BLaER1 (cell line): ENCODE data around the gene FAM161A.
A peak's percentile ranks its signal among the peaks of the same experiment; 100 is the strongest.
"Not testable (repeated sequence)": the region's sequence is repeated elsewhere in the genome, so short reads cannot be mapped to it uniquely, and the experiment has no call there.

Experiments used
- H3K27ac ChIP-seq: shearing (Covaris generic); formaldehyde crosslinking; 2 replicates; pipeline ENCODE4 v1.8.1; 2022
- H3K27me3 ChIP-seq: shearing (Covaris generic); formaldehyde crosslinking; 2 replicates; pipeline ENCODE4 v1.8.1; 2022
- H3K36me3 ChIP-seq: shearing (Covaris generic); formaldehyde crosslinking; 2 replicates; pipeline ENCODE4 v1.8.1; 2022
- H3K4me1 ChIP-seq: shearing (Covaris generic); formaldehyde crosslinking; 2 replicates; pipeline ENCODE4 v1.8.1; 2022
- H3K4me2 ChIP-seq: shearing (Covaris generic); formaldehyde crosslinking; 2 replicates; pipeline ENCODE4 v1.8.1; 2022
- H3K4me3 ChIP-seq: shearing (Covaris generic); formaldehyde crosslinking; 2 replicates; pipeline ENCODE4 v1.8.1; 2022
- H3K9ac ChIP-seq: shearing (Covaris generic); formaldehyde crosslinking; 2 replicates; pipeline ENCODE4 v1.8.1; 2022
- H3K9me3 ChIP-seq: shearing (Covaris generic); formaldehyde crosslinking; 2 replicates; pipeline ENCODE4 v1.8.1; 2022
- H4K20me1 ChIP-seq: shearing (Covaris generic); formaldehyde crosslinking; 2 replicates; pipeline ENCODE4 v1.8.1; 2022
- Cebpa-rat ChIP-seq: shearing (Covaris generic); IDR thresholded peaks from 2 replicates; pipeline ENCODE4 v1.8.1; 2022

The FAM161A gene

GRCh38 chr2:61807036-61807757 lies 46.7 kb downstream of the FAM161A start:
- Histone ChIP-seq H3K27me3 (no peaks in the 10 kb centered on the region), H3K9me3 (no peaks in the 10 kb centered on the region), H3K4me1 (no peaks in the 10 kb centered on the region; the same call in 1 of the 2 replicates), H3K27ac (no peak overlapping the region), H3K36me3 (no peaks in the 10 kb centered on the region), H3K4me2 (no peak overlapping the region), H3K9ac (no peak overlapping the region), H3K4me3 (no peak overlapping the region), H4K20me1 (no peaks in the 10 kb centered on the region)
- no peak for TF ChIP-seq Cebpa-rat

GRCh38 chr2:61802548-61802947 lies 51.3 kb downstream of the FAM161A start:
- H3K4me2 ChIP-seq = no peak overlapping the region
- no peaks in the 10 kb centered on the region for H3K9me3 ChIP-seq
- no peaks in the 10 kb centered on the region for H4K20me1 ChIP-seq
- no peak overlapping the region for H3K4me3 ChIP-seq
- H3K36me3 ChIP-seq = no peaks in the 10 kb centered on the region
- TF ChIP-seq Cebpa-rat = no peak
- no peak overlapping the region for H3K27ac ChIP-seq
- no peak overlapping the region for H3K9ac ChIP-seq
- H3K27me3 ChIP-seq = no peaks in the 10 kb centered on the region
- no peaks in the 10 kb centered on the region for H3K4me1 ChIP-seq

- H4K20me1 ChIP-seq = no peaks in the 10 kb centered on the region
- no peaks in the 10 kb centered on the region for H3K4me1 ChIP-seq
- H3K9ac ChIP-seq = no peak overlapping the region
- H3K27ac ChIP-seq = no peak overlapping the region
- no peaks in the 10 kb centered on the region for H3K9me3 ChIP-seq
- H3K36me3 ChIP-seq = no peaks in the 10 kb centered on the region
- no peaks in the 10 kb centered on the region for H3K27me3 ChIP-seq
- TF ChIP-seq Cebpa-rat = no peak
- no peak overlapping the region for H3K4me3 ChIP-seq
- H3K4me2 ChIP-seq = no peak overlapping the region
Measured at GRCh38 chr2:61799099-61799498, 54.8 kb downstream of the FAM161A start.

GRCh38 chr2:61797446-61797845 lies 56.4 kb downstream of the FAM161A start:
- H3K27me3 ChIP-seq, H3K9ac ChIP-seq, H3K27ac ChIP-seq, H3K4me2 ChIP-seq, H3K4me3 ChIP-seq, H4K20me1 ChIP-seq, H3K36me3 ChIP-seq, H3K9me3 ChIP-seq, H3K4me1 ChIP-seq: not testable (repeated sequence)

GRCh38 chr2:61795408-61795807 lies 58.5 kb downstream of the FAM161A start:
- Histone ChIP-seq H3K27ac (no peak overlapping the region), H3K4me2 (no peak overlapping the region), H3K36me3 (no peaks in the 10 kb centered on the region), H3K4me3 (no peak overlapping the region), H3K9me3 (no peaks in the 10 kb centered on the region), H4K20me1 (no peaks in the 10 kb centered on the region), H3K4me1 (no peaks in the 10 kb centered on the region), H3K9ac (no peak overlapping the region), H3K27me3 (no peaks in the 10 kb centered on the region)
- no peak for TF ChIP-seq Cebpa-rat

GRCh38 chr2:61793389-61793836 lies 60.4 kb downstream of the FAM161A start:
- TF ChIP-seq Cebpa-rat = no peak
- Histone ChIP-seq H3K4me2 (peak overlapping the region; percentile 66), H3K27me3 (no peaks in the 10 kb centered on the region), H3K9ac (no peak overlapping the region), H3K4me1 (no peaks in the 10 kb centered on the region), H3K27ac (no peak overlapping the region), H3K36me3 (no peaks in the 10 kb centered on the region), H3K9me3 (no peaks in the 10 kb centered on the region), H3K4me3 (no peak overlapping the region), H4K20me1 (no peaks in the 10 kb centered on the region)

GRCh38 chr2:61792355-61792890 lies 61.4 kb downstream of the FAM161A start:
- H3K4me1 ChIP-seq = no peaks in the 10 kb centered on the region
- H4K20me1 ChIP-seq = no peaks in the 10 kb centered on the region
- H3K27me3 ChIP-seq = no peaks in the 10 kb centered on the region
- H3K9ac ChIP-seq = no peak overlapping the region
- H3K27ac ChIP-seq = no peak overlapping the region
- no peaks in the 10 kb centered on the region for H3K36me3 ChIP-seq
- H3K4me3 ChIP-seq = no peak overlapping the region
- H3K4me2 ChIP-seq = no peak overlapping the region
- H3K9me3 ChIP-seq = no peaks in the 10 kb centered on the region
- TF ChIP-seq Cebpa-rat = no peak

GRCh38 chr2:61789807-61790602 lies 63.9 kb downstream of the FAM161A start:
- H3K36me3 ChIP-seq = no peaks in the 10 kb centered on the region
- no peaks in the 10 kb centered on the region for H3K27me3 ChIP-seq
- no peaks in the 10 kb centered on the region for H4K20me1 ChIP-seq
- H3K27ac ChIP-seq = no peak overlapping the region
- no peaks in the 10 kb centered on the region for H3K9me3 ChIP-seq
- H3K9ac ChIP-seq = no peak overlapping the region
- no peaks in the 10 kb centered on the region for H3K4me1 ChIP-seq
- no peak overlapping the region for H3K4me3 ChIP-seq
- no peak for TF ChIP-seq Cebpa-rat
- no peak overlapping the region for H3K4me2 ChIP-seq

- H3K9me3 ChIP-seq = no peaks in the 10 kb centered on the region
- H3K4me2 ChIP-seq = no peak overlapping the region
- TF ChIP-seq Cebpa-rat = no peak
- H4K20me1 ChIP-seq = no peaks in the 10 kb centered on the region
- H3K36me3 ChIP-seq = no peaks in the 10 kb centered on the region
- no peak overlapping the region for H3K9ac ChIP-seq
- H3K27me3 ChIP-seq = no peaks in the 10 kb centered on the region
- no peak overlapping the region for H3K4me3 ChIP-seq
- H3K4me1 ChIP-seq = no peaks in the 10 kb centered on the region
- H3K27ac ChIP-seq = no peak overlapping the region
Measured at GRCh38 chr2:61787941-61788563, 65.8 kb downstream of the FAM161A start.

- Histone ChIP-seq H4K20me1 (no peaks in the 10 kb centered on the region), H3K27me3 (no peaks in the 10 kb centered on the region), H3K4me1 (no peaks in the 10 kb centered on the region), H3K4me3 (no peak overlapping the region), H3K27ac (no peak overlapping the region), H3K36me3 (no peaks in the 10 kb centered on the region), H3K9ac (no peak overlapping the region), H3K4me2 (no peak overlapping the region), H3K9me3 (no peaks in the 10 kb centered on the region)
- no peak for TF ChIP-seq Cebpa-rat
Measured at GRCh38 chr2:61786876-61787275, 67.0 kb downstream of the FAM161A start.
